HG03159 (cell line): Measurements from ENCODE around the gene C2orf15.
"Not testable (repeated sequence)": the region's sequence is repeated elsewhere in the genome, so short reads cannot be mapped to it uniquely, and the experiment has no call there.

Experiments
- ATAC-seq: cut with Tn5 transposase; IDR thresholded peaks from one replicate; pipeline ENCODE4 v1.9.1; 2021; ENCODE audit warnings: mild to moderate bottlenecking, moderate library complexity; ENCODE audit not compliant: unreplicated experiment

The C2orf15 gene

GRCh38 chr2:99141110-99142108 is at the start of gene C2orf15:
Gene C2orf15 (plus strand): TSS chr2:99141707. CDS start chr2:99150559, 8,852 bp downstream.
- ATAC-seq: peak; percentile 82

GRCh38 chr2:99096728-99097127 is 44.8 kb upstream of the C2orf15 start:
- no peak for ATAC-seq

- ATAC-seq: no peak
Observed at GRCh38 chr2:99101697-99102096, 39.8 kb upstream of the C2orf15 start.

- ATAC-seq: no peak
Observed at GRCh38 chr2:99104006-99104405, 37.5 kb upstream of the C2orf15 start.

- ATAC-seq: no peak
Observed at GRCh38 chr2:99106913-99107312, 34.6 kb upstream of the C2orf15 start.

GRCh38 chr2:99111236-99111635 is 30.3 kb upstream of the C2orf15 start:
- ATAC-seq: no peak

GRCh38 chr2:99111945-99112344 is 29.6 kb upstream of the C2orf15 start:
- no peak for ATAC-seq

- ATAC-seq: no peak
Observed at GRCh38 chr2:99112617-99113016, 28.9 kb upstream of the C2orf15 start.

GRCh38 chr2:99127981-99128380 is 13.5 kb upstream of the C2orf15 start:
- no peak for ATAC-seq

- ATAC-seq: not testable (repeated sequence)
Observed at GRCh38 chr2:99135044-99135556, 6.4 kb upstream of the C2orf15 start.

- no peak for ATAC-seq
Observed at GRCh38 chr2:99139003-99139402, 2.5 kb upstream of the C2orf15 start.

- ATAC-seq: no peak
Observed at GRCh38 chr2:99140056-99140859, 1.2 kb upstream of the C2orf15 start.

GRCh38 chr2:99140860-99141109 is 722 bp upstream of the C2orf15 start:
- ATAC-seq: peak; percentile 26

- no peak for ATAC-seq
Observed at GRCh38 chr2:99150706-99151105, 9.2 kb downstream of the C2orf15 start.

- ATAC-seq: no peak
Observed at GRCh38 chr2:99152199-99152895, 10.8 kb downstream of the C2orf15 start.

- no peak for ATAC-seq
Observed at GRCh38 chr2:99153921-99154604, 12.6 kb downstream of the C2orf15 start.

GRCh38 chr2:99154643-99155536 is 13.4 kb downstream of the C2orf15 start, which contains the start of the genes LIPT1 and TSGA10:
Gene LIPT1 (plus strand): TSS chr2:99154967. CDS start chr2:99161958, 6,991 bp downstream.
Gene TSGA10 (minus strand): TSS chr2:99154942. CDS start chr2:99109439, 45,503 bp downstream.
- peak; percentile 98 for ATAC-seq

- ATAC-seq: no peak
Observed at GRCh38 chr2:99156891-99157290, 15.4 kb downstream of the C2orf15 start.

- ATAC-seq: no peak
Observed at GRCh38 chr2:99158599-99158998, 17.1 kb downstream of the C2orf15 start.
